DND-41 (cell line): ENCODE data around the gene TNPO3.

Experiments used
- EZH2 ChIP-seq: IDR thresholded peaks from 3 replicates; pipeline ENCODE4 v1.6.1; 2012; ENCODE audit warnings: borderline replicate concordance, low read depth, mild to moderate bottlenecking, moderate library complexity, low read length, inconsistent platforms; ENCODE audit not compliant: severe bottlenecking
- TF ChIP-seq, protein P1 (sequence below): IDR thresholded peaks from 2 replicates; pipeline ENCODE4 v1.5.1; 2012; ENCODE audit warnings: borderline replicate concordance, low read length, moderate library complexity, mild to moderate bottlenecking; ENCODE audit not compliant: poor library complexity, severe bottlenecking; ENCODE audit errors: extremely low read depth

DNA sequence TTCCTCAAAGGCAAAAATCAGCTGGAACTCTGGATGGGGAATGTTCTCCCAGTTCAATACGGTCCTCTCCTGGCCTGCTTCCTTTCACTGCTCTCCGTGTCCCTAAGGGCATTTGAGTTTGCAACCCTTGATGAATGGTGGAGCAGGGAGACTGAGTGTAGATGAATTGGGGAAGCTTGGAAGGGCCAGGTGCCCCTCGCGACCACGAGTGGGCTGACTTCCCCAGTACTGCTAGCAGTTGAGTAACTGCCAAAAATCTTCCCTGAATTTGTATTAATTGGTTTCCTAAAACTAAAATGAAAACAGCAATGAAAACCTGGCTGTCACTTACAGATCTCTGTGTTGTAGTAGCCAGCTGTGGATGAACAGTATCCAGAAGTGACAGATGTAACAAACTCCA is 103.6 kb downstream of the TNPO3 start:
- TF ChIP-seq EZH2 = no peak
- TF ChIP-seq, protein P1, sequence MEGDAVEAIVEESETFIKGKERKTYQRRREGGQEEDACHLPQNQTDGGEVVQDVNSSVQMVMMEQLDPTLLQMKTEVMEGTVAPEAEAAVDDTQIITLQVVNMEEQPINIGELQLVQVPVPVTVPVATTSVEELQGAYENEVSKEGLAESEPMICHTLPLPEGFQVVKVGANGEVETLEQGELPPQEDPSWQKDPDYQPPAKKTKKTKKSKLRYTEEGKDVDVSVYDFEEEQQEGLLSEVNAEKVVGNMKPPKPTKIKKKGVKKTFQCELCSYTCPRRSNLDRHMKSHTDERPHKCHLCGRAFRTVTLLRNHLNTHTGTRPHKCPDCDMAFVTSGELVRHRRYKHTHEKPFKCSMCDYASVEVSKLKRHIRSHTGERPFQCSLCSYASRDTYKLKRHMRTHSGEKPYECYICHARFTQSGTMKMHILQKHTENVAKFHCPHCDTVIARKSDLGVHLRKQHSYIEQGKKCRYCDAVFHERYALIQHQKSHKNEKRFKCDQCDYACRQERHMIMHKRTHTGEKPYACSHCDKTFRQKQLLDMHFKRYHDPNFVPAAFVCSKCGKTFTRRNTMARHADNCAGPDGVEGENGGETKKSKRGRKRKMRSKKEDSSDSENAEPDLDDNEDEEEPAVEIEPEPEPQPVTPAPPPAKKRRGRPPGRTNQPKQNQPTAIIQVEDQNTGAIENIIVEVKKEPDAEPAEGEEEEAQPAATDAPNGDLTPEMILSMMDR = no peak
